SIG-M5 treated with dmso at 0.1 percent for 504 hours (cell line): ENCODE results near the gene NEB.
"Not testable (repeated sequence)": the region's sequence is repeated elsewhere in the genome, so short reads cannot be mapped to it uniquely, and the experiment has no call there.

Experiments
- DNase-seq: peaks from one replicate; lab custom pipeline; 2025; ENCODE audit not compliant: unreplicated experiment; lab: John Stamatoyannopoulos, UW

NEB gene

GRCh38 chr2:151614606-151615306 lies 119.5 kb downstream of the NEB start:
- DNase-seq: no peak

GRCh38 chr2:151614159-151614558 lies 120.1 kb downstream of the NEB start:
- DNase-seq: no peak

- DNase-seq: no peak
Observed at GRCh38 chr2:151611351-151611750, 122.9 kb downstream of the NEB start.

GRCh38 chr2:151610310-151610709 lies 124.0 kb downstream of the NEB start:
- DNase-seq: no peak

- no peak for DNase-seq
Observed at GRCh38 chr2:151609705-151610104, 124.6 kb downstream of the NEB start.

- not testable (repeated sequence) for DNase-seq
Observed at GRCh38 chr2:151607459-151608424, 126.5 kb downstream of the NEB start.

- DNase-seq: not testable (repeated sequence)
Observed at GRCh38 chr2:151603530-151603929, 130.7 kb downstream of the NEB start.

- not testable (repeated sequence) for DNase-seq
Observed at GRCh38 chr2:151602402-151602801, 131.9 kb downstream of the NEB start.

- not testable (repeated sequence) for DNase-seq
Observed at GRCh38 chr2:151601803-151602202, 132.5 kb downstream of the NEB start.

- not testable (repeated sequence) for DNase-seq
Observed at GRCh38 chr2:151596903-151597608, 137.2 kb downstream of the NEB start.

GRCh38 chr2:151591908-151592255 lies 142.4 kb downstream of the NEB start:
- not testable (repeated sequence) for DNase-seq

- not testable (repeated sequence) for DNase-seq
Observed at GRCh38 chr2:151591250-151591907, 142.9 kb downstream of the NEB start.

- not testable (repeated sequence) for DNase-seq
Observed at GRCh38 chr2:151581300-151581699, 153.0 kb downstream of the NEB start.

GRCh38 chr2:151580697-151581096 lies 153.6 kb downstream of the NEB start:
- DNase-seq: not testable (repeated sequence)

- DNase-seq: no peak
Observed at GRCh38 chr2:151577116-151577515, 157.2 kb downstream of the NEB start.

- DNase-seq: no peak
Observed at GRCh38 chr2:151576080-151576479, 158.2 kb downstream of the NEB start.

GRCh38 chr2:151575338-151575737 lies 158.9 kb downstream of the NEB start:
- no peak for DNase-seq

- no peak for DNase-seq
Observed at GRCh38 chr2:151570191-151570590, 164.1 kb downstream of the NEB start.

- no peak for DNase-seq
Observed at GRCh38 chr2:151569167-151569566, 165.1 kb downstream of the NEB start.

- no peak for DNase-seq
Observed at GRCh38 chr2:151568501-151568900, 165.8 kb downstream of the NEB start.

GRCh38 chr2:151567006-151567405 lies 167.3 kb downstream of the NEB start:
- no peak for DNase-seq
